GM12873 (cell line): ENCODE measurements around the gene PTPRC.

Experiments used
- TF ChIP-seq, protein P1 (sequence below): IDR thresholded peaks from 2 replicates; pipeline ENCODE4 v1.5.1; 2012; ENCODE audit warnings: low read depth, mild to moderate bottlenecking, moderate library complexity, low read length, control low read depth; ENCODE audit not compliant: insufficient read depth; ENCODE audit errors: missing control alignments

The PTPRC gene

DNA sequence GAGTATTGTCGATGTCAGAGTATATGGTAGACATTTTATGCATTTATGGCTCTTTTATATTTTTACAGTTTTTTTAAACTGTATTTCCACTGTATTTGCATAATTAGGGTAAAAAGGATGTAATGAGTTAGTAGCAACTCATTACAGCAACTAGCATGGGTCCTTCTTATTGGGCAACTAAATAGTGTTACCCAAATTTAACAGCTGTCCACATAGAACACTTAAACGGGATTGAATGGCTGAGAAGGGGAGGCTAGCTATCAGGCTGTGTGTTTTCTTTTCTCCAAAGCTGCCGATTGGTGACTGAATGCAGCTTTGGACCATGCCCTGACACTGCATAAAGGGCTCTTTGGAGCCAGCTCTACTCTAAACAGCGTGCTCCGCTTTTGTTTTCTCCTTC is 75.4 kb downstream of the PTPRC start:
- TF ChIP-seq, protein P1, sequence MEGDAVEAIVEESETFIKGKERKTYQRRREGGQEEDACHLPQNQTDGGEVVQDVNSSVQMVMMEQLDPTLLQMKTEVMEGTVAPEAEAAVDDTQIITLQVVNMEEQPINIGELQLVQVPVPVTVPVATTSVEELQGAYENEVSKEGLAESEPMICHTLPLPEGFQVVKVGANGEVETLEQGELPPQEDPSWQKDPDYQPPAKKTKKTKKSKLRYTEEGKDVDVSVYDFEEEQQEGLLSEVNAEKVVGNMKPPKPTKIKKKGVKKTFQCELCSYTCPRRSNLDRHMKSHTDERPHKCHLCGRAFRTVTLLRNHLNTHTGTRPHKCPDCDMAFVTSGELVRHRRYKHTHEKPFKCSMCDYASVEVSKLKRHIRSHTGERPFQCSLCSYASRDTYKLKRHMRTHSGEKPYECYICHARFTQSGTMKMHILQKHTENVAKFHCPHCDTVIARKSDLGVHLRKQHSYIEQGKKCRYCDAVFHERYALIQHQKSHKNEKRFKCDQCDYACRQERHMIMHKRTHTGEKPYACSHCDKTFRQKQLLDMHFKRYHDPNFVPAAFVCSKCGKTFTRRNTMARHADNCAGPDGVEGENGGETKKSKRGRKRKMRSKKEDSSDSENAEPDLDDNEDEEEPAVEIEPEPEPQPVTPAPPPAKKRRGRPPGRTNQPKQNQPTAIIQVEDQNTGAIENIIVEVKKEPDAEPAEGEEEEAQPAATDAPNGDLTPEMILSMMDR: no peak

DNA sequence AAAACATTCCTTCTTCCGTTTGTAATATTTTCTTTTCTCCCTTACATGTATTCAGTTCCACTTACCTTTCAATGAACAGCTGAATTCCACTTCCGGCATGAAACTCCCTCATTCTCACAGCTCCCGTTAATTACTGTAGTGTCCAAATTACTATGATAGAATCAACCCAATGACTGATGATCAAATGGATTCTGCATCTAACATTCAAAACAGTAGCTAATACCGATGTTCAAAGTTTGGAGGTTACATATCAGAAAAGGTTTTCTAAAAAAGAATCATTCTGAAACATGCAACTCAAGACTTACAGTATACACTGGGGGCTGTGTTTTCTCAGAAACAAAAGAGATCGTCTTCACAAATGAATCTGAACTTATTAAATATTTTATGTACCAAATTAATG is 77.2 kb downstream of the PTPRC start:
- TF ChIP-seq, protein P1: no peak

DNA sequence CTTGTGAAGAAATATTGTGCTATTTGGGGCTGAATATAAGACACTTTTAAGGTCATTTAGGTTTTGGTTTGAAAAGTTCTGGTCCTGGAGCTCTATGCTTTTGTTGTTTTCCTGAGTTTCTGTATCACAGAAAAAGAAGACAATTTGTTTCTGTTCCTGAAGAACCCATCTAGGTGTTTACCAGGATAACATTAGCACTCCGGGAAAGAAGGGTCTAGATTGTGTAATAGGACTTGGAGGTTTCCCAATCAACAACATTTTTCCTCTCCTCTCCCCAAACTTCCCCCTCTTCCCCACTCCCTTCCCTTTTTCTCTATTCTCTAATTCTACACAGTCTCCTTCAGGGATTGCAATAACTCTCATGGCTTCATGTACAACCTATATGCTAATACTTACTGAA is 78.7 kb downstream of the PTPRC start:
- TF ChIP-seq, protein P1: no peak

DNA sequence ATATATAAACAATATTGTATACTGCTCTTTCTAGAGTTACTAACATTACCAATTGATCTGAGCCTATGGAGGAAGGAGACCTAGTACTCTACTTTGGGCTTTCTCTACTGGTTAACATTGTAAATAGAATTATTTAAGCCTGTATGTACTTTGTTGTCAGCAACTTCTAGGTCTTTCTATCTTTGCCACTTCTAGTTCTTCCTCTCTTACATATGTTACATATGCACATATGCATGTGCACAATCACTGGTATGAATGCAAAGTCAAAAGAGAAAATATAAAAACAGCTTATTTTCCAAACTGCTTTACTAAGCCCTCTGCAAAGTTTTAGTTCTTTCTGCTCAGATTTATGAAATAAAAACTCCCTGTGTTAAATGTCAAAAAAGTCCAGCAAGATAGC is 84.3 kb downstream of the PTPRC start:
- TF ChIP-seq, protein P1: no peak

DNA sequence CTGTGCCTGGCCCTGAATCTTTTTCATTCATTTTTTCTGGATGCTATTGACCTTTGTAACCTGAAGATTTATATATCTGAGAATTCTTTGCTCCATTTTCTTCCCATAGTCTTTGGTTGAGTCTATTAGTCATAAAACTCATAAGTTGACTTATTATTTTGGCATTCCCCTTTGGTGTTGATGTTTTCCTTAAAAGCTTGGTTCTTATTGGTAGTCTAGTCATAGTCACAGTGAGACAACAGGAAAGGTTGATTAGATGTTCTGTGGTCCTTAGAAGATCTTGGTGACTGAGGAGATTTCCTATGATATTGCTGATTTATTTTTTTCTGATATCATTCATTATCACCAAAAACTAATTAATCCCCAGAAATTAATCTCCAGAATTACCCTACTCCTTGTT is 86.2 kb downstream of the PTPRC start:
- TF ChIP-seq, protein P1: no peak

DNA sequence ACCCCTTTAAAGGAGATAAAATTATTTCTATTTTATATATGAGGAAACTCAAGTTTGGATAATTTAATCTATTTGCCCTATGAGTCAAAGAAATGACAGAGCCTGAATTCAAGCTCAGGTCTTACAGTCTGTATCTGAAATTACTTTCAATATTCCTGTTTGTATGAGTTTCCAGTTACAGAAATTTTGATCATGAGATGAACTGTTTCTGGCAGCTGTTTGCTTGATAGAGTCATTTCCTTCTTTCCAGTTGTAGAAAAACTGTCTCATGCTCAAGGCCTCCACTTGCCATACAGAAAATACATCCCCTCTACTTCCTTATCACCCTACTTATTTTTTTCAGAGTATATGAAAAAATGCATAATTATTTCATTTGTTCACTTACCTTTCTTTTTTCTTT is 87.6 kb downstream of the PTPRC start:
- TF ChIP-seq, protein P1: no peak

DNA sequence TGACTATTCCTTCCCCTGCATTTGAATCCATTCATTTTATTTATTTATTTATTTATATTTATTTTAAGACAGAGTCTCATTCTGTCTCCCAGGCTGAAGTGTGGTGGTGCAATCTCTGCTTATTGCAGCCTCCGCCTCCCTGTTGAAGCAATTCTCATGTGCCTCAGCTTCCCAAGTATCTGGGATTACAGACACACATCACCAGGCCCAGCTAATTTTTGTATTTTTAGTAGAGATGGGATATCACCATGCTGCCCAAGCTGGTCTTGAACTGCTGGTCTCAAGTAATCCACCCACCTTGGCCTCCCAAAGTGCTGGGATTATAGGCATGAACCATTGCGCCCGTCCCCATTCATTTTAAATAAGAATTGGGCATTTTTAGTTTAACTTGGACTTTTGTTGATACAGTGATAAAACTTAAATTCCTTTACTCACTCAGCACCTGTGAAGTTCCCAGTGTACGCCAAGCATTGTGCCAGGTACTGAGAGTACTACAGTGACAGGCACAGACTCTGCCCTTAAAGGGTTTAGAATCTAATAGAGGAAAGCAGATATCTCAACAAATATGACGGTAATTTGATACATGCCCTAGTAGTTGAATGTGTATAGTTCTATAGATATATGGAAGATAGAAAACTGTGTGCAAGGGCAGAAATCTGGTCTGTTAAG is 90.5 kb downstream of the PTPRC start:
- TF ChIP-seq, protein P1: no peak
